H9 (cell line): ENCODE measurements around the gene BUB1. TPM values are rescaled to one million over a fixed set of nuclear protein-coding genes. Genes with fewer than 3 reads are reported as not detected.
A peak's percentile ranks its signal among the peaks of the same experiment; 100 is the strongest.

Experiments
- DNase-seq: peaks from one replicate; pipeline ENCODE4 v3.0.0-alpha.2; 2017
- H2AFZ ChIP-seq: one replicate; pipeline ENCODE4 v1.6.1; 2013; ENCODE audit warnings: mild to moderate bottlenecking, low read length, control low read depth, moderate library complexity
- H2AK5ac ChIP-seq: 2 replicates; pipeline ENCODE4 v1.6.1; 2013; ENCODE audit warnings: low read length, control low read depth, mixed read lengths; ENCODE audit not compliant: insufficient read length
- H2BK120ac ChIP-seq: one replicate; pipeline ENCODE4 v1.6.1; 2013; ENCODE audit warnings: low read depth, mild to moderate bottlenecking, low read length, control low read depth, inconsistent platforms; ENCODE audit not compliant: poor library complexity, severe bottlenecking
- H2BK12ac ChIP-seq: 2 replicates; pipeline ENCODE4 v1.6.1; 2013; ENCODE audit warnings: low read length, control low read depth, mixed read lengths, low read depth; ENCODE audit not compliant: insufficient read length
- H2BK15ac ChIP-seq: 2 replicates; pipeline ENCODE4 v1.6.1; 2013; ENCODE audit warnings: low read depth, low read length, control low read depth
- H2BK20ac ChIP-seq: one replicate; pipeline ENCODE4 v1.6.1; 2013; ENCODE audit warnings: low read depth, mild to moderate bottlenecking, low read length, control low read depth, inconsistent platforms; ENCODE audit not compliant: poor library complexity, severe bottlenecking
- H2BK5ac ChIP-seq: 2 replicates; pipeline ENCODE4 v1.6.1; 2013; ENCODE audit warnings: low read length, control low read depth, mixed read lengths; ENCODE audit not compliant: insufficient read length
- H3K14ac ChIP-seq: 2 replicates; pipeline ENCODE4 v1.6.1; 2013; ENCODE audit warnings: low read length, control low read depth; ENCODE audit not compliant: insufficient read depth
- H3K18ac ChIP-seq: 2 replicates; pipeline ENCODE4 v1.6.1; 2013; ENCODE audit warnings: low read depth, mild to moderate bottlenecking, mixed read lengths, low read length, control low read depth; ENCODE audit not compliant: insufficient read length
- H3K23ac ChIP-seq: 2 replicates; pipeline ENCODE4 v1.6.1; 2013; ENCODE audit warnings: low read length, control low read depth, mixed read lengths, low read depth; ENCODE audit not compliant: insufficient read length
- H3K23me2 ChIP-seq: 2 replicates; pipeline ENCODE4 v1.6.1; 2013; ENCODE audit warnings: low read depth, mild to moderate bottlenecking, mixed read lengths, low read length, control low read depth; ENCODE audit not compliant: insufficient read length, poor library complexity, severe bottlenecking
- H3K27ac ChIP-seq: 2 replicates; pipeline ENCODE4 v1.5.1; 2013; ENCODE audit warnings: low read length, control low read depth, mixed read lengths, low read depth; ENCODE audit not compliant: insufficient read length
- H3K27me3 ChIP-seq: 2 replicates; pipeline ENCODE4 v1.6.1; 2013; ENCODE audit warnings: low read length, control low read depth, inconsistent platforms; ENCODE audit not compliant: insufficient read depth
- H3K4ac ChIP-seq: 2 replicates; pipeline ENCODE4 v1.6.1; 2013; ENCODE audit warnings: low read depth, mild to moderate bottlenecking, control low read depth, inconsistent platforms, low read length, moderate library complexity
- H3K4me1 ChIP-seq: 2 replicates; pipeline ENCODE4 v1.6.1; 2013; ENCODE audit warnings: low read length, control low read depth, inconsistent platforms; ENCODE audit not compliant: insufficient read depth
- H3K4me2 ChIP-seq: 2 replicates; pipeline ENCODE4 v1.6.1; 2013; ENCODE audit warnings: low read length, control low read depth, mixed read lengths; ENCODE audit not compliant: insufficient read length, insufficient read depth
- H3K56ac ChIP-seq: 2 replicates; pipeline ENCODE4 v1.6.1; 2013; ENCODE audit warnings: low read depth, mild to moderate bottlenecking, mixed read lengths, low read length, control low read depth; ENCODE audit not compliant: insufficient read length
- H3K79me1 ChIP-seq: 2 replicates; pipeline ENCODE4 v1.6.1; 2013; ENCODE audit warnings: low read depth, mild to moderate bottlenecking, moderate library complexity, low read length, control low read depth, inconsistent platforms; ENCODE audit not compliant: insufficient read depth, poor library complexity, severe bottlenecking
- H3K79me2 ChIP-seq: 2 replicates; pipeline ENCODE4 v1.6.1; 2013; ENCODE audit warnings: low read length, control low read depth, inconsistent platforms; ENCODE audit not compliant: insufficient read depth
- H3K9ac ChIP-seq: 2 replicates; pipeline ENCODE4 v1.6.1; 2013; ENCODE audit warnings: low read length, control low read depth, mixed read lengths; ENCODE audit not compliant: insufficient read length; ENCODE audit errors: extremely low read depth
- H3K9me3 ChIP-seq: one replicate; pipeline ENCODE4 v1.6.1; 2013; ENCODE audit warnings: low read depth, low read length, inconsistent platforms; ENCODE audit not compliant: control insufficient read depth
- H3T11ph ChIP-seq: one replicate; pipeline ENCODE4 v1.6.1; 2013; ENCODE audit warnings: mild to moderate bottlenecking, low read length, control low read depth, inconsistent platforms
- H4K20me1 ChIP-seq: one replicate; pipeline ENCODE4 v1.6.1; 2013; ENCODE audit not compliant: control insufficient read depth, insufficient read length, insufficient read depth
- H4K5ac ChIP-seq: 2 replicates; pipeline ENCODE4 v1.6.1; 2013; ENCODE audit warnings: low read depth, mild to moderate bottlenecking, mixed read lengths, low read length, control low read depth; ENCODE audit not compliant: insufficient read length
- H4K8ac ChIP-seq: replicated peaks from 2 replicates; pipeline ENCODE4 v1.6.1; 2013; ENCODE audit warnings: low read length, control low read depth, mixed read lengths, low read depth; ENCODE audit not compliant: insufficient read length
- H4K91ac ChIP-seq: 2 replicates; pipeline ENCODE4 v1.6.1; 2013; ENCODE audit warnings: low read depth, mild to moderate bottlenecking, moderate library complexity, mixed read lengths, low read length, control low read depth; ENCODE audit not compliant: insufficient read length
- H3K27ac Mint-ChIP-seq, 3 experiments: 2 replicates in 2 of 3; 3 replicates in 1 of 3; pipeline ENCODE4 v1.8.0; 2020 to 2021; ENCODE audit warnings: mixed read lengths in 3 of 3, mild to moderate bottlenecking in 1 of 3, moderate library complexity in 1 of 3
- H3K27me3 Mint-ChIP-seq: 2 replicates; pipeline ENCODE4 v1.8.0; 2021; ENCODE audit warnings: low read depth, mild to moderate bottlenecking, moderate library complexity, mixed read lengths
- H3K36me3 Mint-ChIP-seq, 3 experiments: 2 replicates in 2 of 3; 3 replicates in 1 of 3; pipeline ENCODE4 v1.8.0; 2020 to 2021; ENCODE audit warnings: low read depth in 3 of 3, mixed read lengths in 3 of 3; ENCODE audit not compliant: insufficient read depth in 1 of 3
- H3K4me1 Mint-ChIP-seq, 2 experiments: 2 replicates each; pipeline ENCODE4 v1.8.0; 2020; ENCODE audit warnings: mixed read lengths in 2 of 2
- H3K4me3 Mint-ChIP-seq, 2 experiments: 2 replicates in 1 of 2; 3 replicates in 1 of 2; pipeline ENCODE4 v1.8.0; 2020 to 2021; ENCODE audit warnings: mild to moderate bottlenecking in 2 of 2, mixed read lengths in 2 of 2, moderate library complexity in 1 of 2
- H3K9me3 Mint-ChIP-seq, 2 experiments: 2 replicates in 1 of 2; 3 replicates in 1 of 2; pipeline ENCODE4 v1.8.0; 2020; ENCODE audit warnings: mild to moderate bottlenecking in 2 of 2, mixed read lengths in 2 of 2, moderate library complexity in 1 of 2
- CTCF ChIP-seq: fragments of 200-600 bp; sonication (generic); conservative IDR thresholded peaks from 3 replicates; pipeline ENCODE4 v1.8.0; 2021; ENCODE audit warnings: antibody characterized with exemption, mild to moderate bottlenecking
- total RNA-seq: library from RNA; stranded (reverse); gene quantifications from 2 replicates; pipeline ENCODE4 v1.2.1, GENCODE V29; 2021

Gene BUB1
- total RNA-seq, 1 experiment from 2014 or later = 144 TPM

- Mint-ChIP-seq H3K4me1 (peaks cover 7 to 9% of the 10 kb centered on the region in 2 experiments; a peak in 3 of 4 replicates), H3K27ac (peak overlapping the region in 1 of 3 experiments; percentile 21; a peak in 3 of 7 replicates), H3K27me3 (no peaks in the 10 kb centered on the region), H3K4me3 (no peak overlapping the region), H3K36me3 (peaks cover 40 to 99% (median 94%) of the 10 kb centered on the region in 3 experiments; a peak in 6 of 7 replicates), H3K9me3 (no peaks in the 10 kb centered on the region)
- no peak overlapping the region for H2BK120ac ChIP-seq
- H2BK12ac ChIP-seq = no peak overlapping the region
- no peaks in the 10 kb centered on the region; the same call in 1 of the 2 replicates for H3K79me2 ChIP-seq
- no peak overlapping the region for H3K9ac ChIP-seq
- no peak for DNase-seq
- no peak overlapping the region for H3K27ac ChIP-seq
- no peak overlapping the region for H2BK15ac ChIP-seq
- no peak overlapping the region for H4K5ac ChIP-seq
- H4K20me1 ChIP-seq = no peaks in the 10 kb centered on the region
- no peak for TF ChIP-seq CTCF
- no peaks in the 10 kb centered on the region for H3K79me1 ChIP-seq
- no peak overlapping the region for H3K23ac ChIP-seq
- no peak overlapping the region for H3K56ac ChIP-seq
- H3T11ph ChIP-seq = no peak overlapping the region
- H3K9me3 ChIP-seq = no peaks in the 10 kb centered on the region
- H3K4ac ChIP-seq = no peak overlapping the region
- H2BK5ac ChIP-seq = no peak overlapping the region
- H3K4me2 ChIP-seq = no peak overlapping the region
- H3K23me2 ChIP-seq = no peaks in the 10 kb centered on the region
- no peak overlapping the region for H3K18ac ChIP-seq
- no peak overlapping the region for H4K91ac ChIP-seq
- no peaks in the 10 kb centered on the region for H3K4me1 ChIP-seq
- H4K8ac ChIP-seq = no peak overlapping the region
- H3K14ac ChIP-seq = no peak overlapping the region
- no peak overlapping the region for H2AFZ ChIP-seq
- H3K27me3 ChIP-seq = no peaks in the 10 kb centered on the region
- no peak overlapping the region for H2BK20ac ChIP-seq
- no peak overlapping the region for H2AK5ac ChIP-seq
These were observed 35.5 kb downstream of the BUB1 start for GRCh38 chr2:110642360-110642759.
